ENCODE results near the gene PRDX6. TPM values are rescaled to one million over a fixed set of nuclear protein-coding genes. Genes with fewer than 3 reads are reported as not detected.

The PRDX6 gene
- total and polyA plus RNA-seq, 8 donors: 236 to 279 (median 258) TPM

DNA sequence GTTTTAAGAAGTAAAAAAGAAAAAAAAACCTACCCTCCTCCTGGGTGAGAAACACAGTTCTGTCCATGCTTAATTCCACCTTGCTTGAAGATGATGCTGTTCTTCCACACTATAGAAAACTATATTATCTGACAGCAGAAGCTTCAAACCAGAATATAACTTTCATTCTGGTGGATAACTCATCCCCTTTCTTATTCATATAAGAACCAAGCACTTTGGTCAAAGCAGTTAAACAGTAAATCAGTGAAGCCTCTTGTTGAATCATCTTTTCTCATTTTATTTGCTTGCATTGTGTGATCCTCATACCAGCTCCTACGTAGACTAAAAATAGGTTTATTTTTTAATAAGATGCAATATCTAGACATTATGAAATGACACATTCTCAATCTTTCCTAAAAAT lies 36.7 kb upstream of the PRDX6 start:
- H3K9me3 ChIP-seq: no peaks in the 10 kb centered on the region
- intact Hi-C loops (cut with DNase I): no loop called here

DNA sequence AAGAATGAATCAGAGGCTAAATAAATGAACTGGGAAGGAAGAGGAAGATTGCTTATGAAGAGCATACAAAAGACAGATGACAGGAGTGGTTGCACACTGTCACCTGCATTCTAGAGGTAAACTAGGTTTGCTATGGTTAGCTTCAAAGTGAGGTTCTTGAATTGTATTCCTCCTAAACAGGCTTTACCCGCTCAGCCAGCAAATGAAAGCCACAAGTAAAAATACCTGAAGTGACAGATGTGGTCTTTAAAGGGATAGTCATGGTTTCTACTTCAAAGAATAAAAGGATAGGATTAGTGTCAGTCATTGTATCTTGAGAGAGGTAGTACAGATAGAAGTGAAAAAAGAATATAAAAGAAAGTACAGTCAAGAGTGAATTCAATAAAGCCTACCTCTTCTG lies 32.4 kb upstream of the PRDX6 start:
- TF ChIP-seq, protein P1, sequence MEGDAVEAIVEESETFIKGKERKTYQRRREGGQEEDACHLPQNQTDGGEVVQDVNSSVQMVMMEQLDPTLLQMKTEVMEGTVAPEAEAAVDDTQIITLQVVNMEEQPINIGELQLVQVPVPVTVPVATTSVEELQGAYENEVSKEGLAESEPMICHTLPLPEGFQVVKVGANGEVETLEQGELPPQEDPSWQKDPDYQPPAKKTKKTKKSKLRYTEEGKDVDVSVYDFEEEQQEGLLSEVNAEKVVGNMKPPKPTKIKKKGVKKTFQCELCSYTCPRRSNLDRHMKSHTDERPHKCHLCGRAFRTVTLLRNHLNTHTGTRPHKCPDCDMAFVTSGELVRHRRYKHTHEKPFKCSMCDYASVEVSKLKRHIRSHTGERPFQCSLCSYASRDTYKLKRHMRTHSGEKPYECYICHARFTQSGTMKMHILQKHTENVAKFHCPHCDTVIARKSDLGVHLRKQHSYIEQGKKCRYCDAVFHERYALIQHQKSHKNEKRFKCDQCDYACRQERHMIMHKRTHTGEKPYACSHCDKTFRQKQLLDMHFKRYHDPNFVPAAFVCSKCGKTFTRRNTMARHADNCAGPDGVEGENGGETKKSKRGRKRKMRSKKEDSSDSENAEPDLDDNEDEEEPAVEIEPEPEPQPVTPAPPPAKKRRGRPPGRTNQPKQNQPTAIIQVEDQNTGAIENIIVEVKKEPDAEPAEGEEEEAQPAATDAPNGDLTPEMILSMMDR (IDR thresholded peaks at IDR 0.05): no peak
- Histone ChIP-seq H3K27me3 (no peaks in the 10 kb centered on the region), H3K36me3 (no peaks in the 10 kb centered on the region), H3K4me1 (no peaks in the 10 kb centered on the region), H3K27ac (no peak overlapping the region), H3K9me3 (peaks cover 0 to 8% of the 10 kb centered on the region in 2 donors), H3K4me3 (no peak overlapping the region)
- no peak for DNase-seq
- intact Hi-C loops (cut with DNase I): no loop called here
- no peak for ATAC-seq

More for the DNA sequence above, 36.7 kb upstream of the PRDX6 start:
- Histone ChIP-seq H3K27ac (no peak overlapping the region), H3K4me1 (no peaks in the 10 kb centered on the region), H3K4me3 (no peak overlapping the region), H3K27me3 (no peaks in the 10 kb centered on the region), H3K36me3 (no peaks in the 10 kb centered on the region)
- DNase-seq (no peak), ATAC-seq (no peak)
- TF ChIP-seq, protein P1 (IDR thresholded peaks at IDR 0.05): no peak

DNA sequence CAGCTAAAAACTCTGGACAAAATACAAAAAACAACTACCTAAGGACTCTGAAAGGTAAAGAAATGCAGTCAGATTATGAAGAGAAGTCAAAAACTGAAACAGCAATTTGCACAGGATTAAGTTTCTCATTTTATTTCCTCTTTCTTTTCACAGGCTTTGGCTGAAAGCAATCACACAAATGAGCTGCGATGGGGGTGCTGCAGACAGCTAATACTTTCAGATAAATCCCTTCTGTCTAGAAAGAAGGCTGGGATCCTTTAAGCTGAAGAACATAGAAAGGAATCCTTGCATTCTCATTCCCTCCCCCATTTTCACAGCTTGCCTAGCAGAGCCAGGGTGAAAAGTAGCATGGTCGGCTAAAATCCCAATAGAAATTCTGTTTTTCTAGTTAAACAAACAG lies 32.0 kb upstream of the PRDX6 start:
- DNase-seq (no peak), ATAC-seq (no peak)
- Histone ChIP-seq H3K27ac (no peak overlapping the region), H3K27me3 (no peaks in the 10 kb centered on the region), H3K9me3 (peaks cover 0 to 8% of the 10 kb centered on the region in 2 donors), H3K4me3 (no peak overlapping the region), H3K36me3 (no peaks in the 10 kb centered on the region), H3K4me1 (no peaks in the 10 kb centered on the region)
- intact Hi-C loops (cut with DNase I): no loop called here
- TF ChIP-seq, protein P1 (IDR thresholded peaks at IDR 0.05): no peak

DNA sequence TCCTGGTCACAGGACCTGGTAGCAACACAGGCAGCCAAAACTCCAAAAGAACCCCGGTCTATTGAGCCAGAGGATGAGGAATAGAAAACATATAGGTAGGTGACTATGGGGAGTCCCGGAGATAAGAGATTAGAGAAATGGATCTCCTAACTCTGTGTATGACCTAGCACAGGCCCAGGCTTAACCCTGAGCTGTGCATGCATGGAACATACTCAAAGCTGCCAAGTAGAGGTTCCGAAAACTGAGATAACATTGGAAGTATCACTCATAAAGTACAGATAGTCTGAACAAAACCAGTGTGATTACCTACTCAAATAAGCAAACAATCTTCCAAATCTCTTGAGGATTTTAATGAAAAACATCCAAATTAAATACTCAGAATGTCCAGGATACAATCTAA lies 31.5 kb upstream of the PRDX6 start:
- TF ChIP-seq, protein P1 (IDR thresholded peaks at IDR 0.05): no peak
- no peak for ATAC-seq
- peaks cover 0 to 8% of the 10 kb centered on the region in 2 donors for H3K9me3 ChIP-seq
- no peaks in the 10 kb centered on the region for H3K4me1 ChIP-seq
- H3K4me3 ChIP-seq: no peak overlapping the region
- H3K36me3 ChIP-seq: no peaks in the 10 kb centered on the region
- intact Hi-C loops (cut with DNase I): no loop called here
- DNase-seq: no peak
- H3K27me3 ChIP-seq: no peaks in the 10 kb centered on the region
- H3K27ac ChIP-seq: no peak overlapping the region

DNA sequence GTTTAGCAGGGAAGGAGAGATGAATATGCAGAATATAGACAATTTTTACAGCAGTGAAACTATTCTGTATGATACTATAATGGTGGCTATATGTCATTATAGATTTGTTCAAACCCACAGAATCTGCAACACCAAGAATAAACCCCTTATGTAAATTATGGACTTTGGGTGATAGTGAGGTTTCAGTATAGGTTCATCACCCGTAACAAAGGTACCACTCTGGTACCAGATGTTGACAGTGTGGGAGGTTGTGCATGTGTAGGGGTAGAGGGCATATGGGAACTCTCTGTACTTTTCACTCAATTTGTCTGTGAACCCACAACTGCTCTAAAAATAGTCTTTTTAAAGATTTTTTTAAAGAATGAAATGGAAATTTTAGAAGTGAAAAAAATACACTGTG lies 29.9 kb upstream of the PRDX6 start:
- DNase-seq: no peak
- H3K36me3 ChIP-seq: no peaks in the 10 kb centered on the region
- H3K9me3 ChIP-seq: peaks cover 0 to 8% of the 10 kb centered on the region in 2 donors
- ATAC-seq: no peak
- no peaks in the 10 kb centered on the region for H3K4me1 ChIP-seq
- TF ChIP-seq, protein P1 (IDR thresholded peaks at IDR 0.05): no peak
- H3K27ac ChIP-seq: no peak overlapping the region
- intact Hi-C loops (cut with DNase I): no loop called here
- no peak overlapping the region for H3K4me3 ChIP-seq
- no peaks in the 10 kb centered on the region for H3K27me3 ChIP-seq

All from left lung (tissue), 10 donors.